GM19099 (cell line): ENCODE results near the gene XAGE2.

Source experiments
- POLR2A ChIP-seq: IDR thresholded peaks from 3 replicates; pipeline ENCODE4 v1.6.1; 2011; ENCODE audit warnings: low read depth; ENCODE audit not compliant: insufficient read length; ENCODE audit errors: extremely low read depth

Gene XAGE2

GRCh38 chrX:52368368-52369055 is at the start of gene XAGE2:
XAGE2 (plus strand) TSS chrX:52369021; CDS start chrX:52370015, 994 bp downstream.
- TF ChIP-seq POLR2A = no peak

GRCh38 chrX:52337410-52337809 is 31.4 kb upstream of the XAGE2 start:
- TF ChIP-seq POLR2A = no peak

GRCh38 chrX:52341493-52341892 is 27.3 kb upstream of the XAGE2 start:
- no peak for TF ChIP-seq POLR2A

GRCh38 chrX:52346174-52347165 is 22.4 kb upstream of the XAGE2 start:
- TF ChIP-seq POLR2A = no peak

GRCh38 chrX:52349681-52350080 is 19.1 kb upstream of the XAGE2 start:
- no peak for TF ChIP-seq POLR2A

- TF ChIP-seq POLR2A = no peak
These were observed 16.3 kb upstream of the XAGE2 start for GRCh38 chrX:52352551-52352950.

- no peak for TF ChIP-seq POLR2A
These were observed 15.0 kb upstream of the XAGE2 start for GRCh38 chrX:52353838-52354237.

- TF ChIP-seq POLR2A = no peak
These were observed 13.7 kb upstream of the XAGE2 start for GRCh38 chrX:52355108-52355507.

- no peak for TF ChIP-seq POLR2A
These were observed 9.1 kb upstream of the XAGE2 start for GRCh38 chrX:52359614-52360232.

GRCh38 chrX:52361941-52362340 is 6.9 kb upstream of the XAGE2 start:
- TF ChIP-seq POLR2A = no peak

GRCh38 chrX:52363247-52363883 is 5.5 kb upstream of the XAGE2 start:
- no peak for TF ChIP-seq POLR2A

- no peak for TF ChIP-seq POLR2A
These were observed 10.0 kb downstream of the XAGE2 start for GRCh38 chrX:52378870-52379269.

- no peak for TF ChIP-seq POLR2A
These were observed 12.2 kb downstream of the XAGE2 start for GRCh38 chrX:52380993-52381392.

GRCh38 chrX:52410439-52411394 is 41.9 kb downstream of the XAGE2 start:
- TF ChIP-seq POLR2A = no peak

- TF ChIP-seq POLR2A = no peak
These were observed 46.5 kb downstream of the XAGE2 start for GRCh38 chrX:52415304-52415703.

- TF ChIP-seq POLR2A = no peak
These were observed 48.0 kb downstream of the XAGE2 start for GRCh38 chrX:52416816-52417215.
